HepG2 (cell line): ENCODE data around the gene FBF1. TPM values are rescaled to one million over a fixed set of nuclear protein-coding genes. Genes with fewer than 3 reads are reported as not detected.

Source experiments
- CBX5 ChIP-seq: sonication (generic); formaldehyde crosslinking; IDR thresholded peaks from 2 replicates; pipeline ENCODE4 v1.4.0; 2020; ENCODE audit warnings: missing genetic modification reagents, borderline replicate concordance
- CENPX ChIP-seq: sonication (generic); formaldehyde crosslinking; IDR thresholded peaks from 2 replicates; pipeline ENCODE4 v1.9.0; 2021; ENCODE audit warnings: mild to moderate bottlenecking, missing genetic modification reagents, moderate library complexity
- E2F2 ChIP-seq: sonication (generic); formaldehyde crosslinking; IDR thresholded peaks from 2 replicates; pipeline ENCODE4 v1.4.0; 2020; ENCODE audit warnings: missing genetic modification reagents, borderline replicate concordance
- HDAC1 ChIP-seq: sonication (generic); formaldehyde crosslinking; IDR thresholded peaks from 2 replicates; pipeline ENCODE4 v1.5.1; 2020; ENCODE audit warnings: mild to moderate bottlenecking, missing genetic modification reagents
- JUN ChIP-seq: sonication (generic); formaldehyde crosslinking; IDR thresholded peaks from 2 replicates; pipeline ENCODE4 v1.4.0; 2020; ENCODE audit warnings: mild to moderate bottlenecking, missing genetic modification reagents
- NR0B2 ChIP-seq: sonication (generic); formaldehyde crosslinking; IDR thresholded peaks from 2 replicates; pipeline ENCODE4 v1.4.0; 2020; ENCODE audit warnings: mild to moderate bottlenecking, missing genetic modification reagents
- PCBP1 ChIP-seq: fragments of 200-400 bp; formaldehyde crosslinking; IDR thresholded peaks from 2 replicates; pipeline ENCODE4 v1.6.1; 2017; ENCODE audit warnings: mild to moderate bottlenecking, low read depth, low read length, borderline replicate concordance
- POLR2G ChIP-seq: fragments of 200-400 bp; formaldehyde crosslinking; IDR thresholded peaks from 2 replicates; pipeline ENCODE4 v1.6.1; 2018; ENCODE audit warnings: mild to moderate bottlenecking, low read depth, low read length, moderate library complexity
- RARA ChIP-seq: IDR thresholded peaks from 2 replicates; pipeline ENCODE4 v1.6.1; 2016; ENCODE audit warnings: missing genetic modification reagents, missing compliant biosample characterization
- RERE ChIP-seq: IDR thresholded peaks from 2 replicates; pipeline ENCODE4 v1.6.1; 2016; ENCODE audit warnings: low read depth, missing genetic modification reagents, missing compliant biosample characterization
- SAP130 ChIP-seq: IDR thresholded peaks from 2 replicates; pipeline ENCODE4 v1.6.1; 2016; ENCODE audit warnings: low read depth
- SP1 ChIP-seq, 2 experiments: fragments of 450-650 bp in 1 of 2; sonication (generic) in 1 of 2; formaldehyde crosslinking in 1 of 2; IDR thresholded peaks; 2 replicates each; pipeline versions ENCODE4 v1.4.0 to v1.6.1; 2016 to 2020; ENCODE audit warnings: missing genetic modification reagents in 1 of 2
- SP140L ChIP-seq: sonication (generic); formaldehyde crosslinking; IDR thresholded peaks from 2 replicates; pipeline ENCODE4 v1.4.0; 2020; ENCODE audit warnings: missing genetic modification reagents, borderline replicate concordance
- ZBTB43 ChIP-seq: sonication (generic); formaldehyde crosslinking; conservative IDR thresholded peaks from 2 replicates; pipeline ENCODE4 v1.4.0; 2020; ENCODE audit warnings: missing genetic modification reagents
- ZBTB44 ChIP-seq: sonication (generic); formaldehyde crosslinking; IDR thresholded peaks from 2 replicates; pipeline ENCODE4 v1.4.0; 2020; ENCODE audit warnings: missing genetic modification reagents
- ZNF12 ChIP-seq: sonication (generic); formaldehyde crosslinking; IDR thresholded peaks from 2 replicates; pipeline ENCODE4 v1.5.0; 2020; ENCODE audit warnings: missing genetic modification reagents
- ZNF484 ChIP-seq: sonication (generic); formaldehyde crosslinking; IDR thresholded peaks from 2 replicates; pipeline ENCODE4 v1.5.1; 2020; ENCODE audit warnings: mild to moderate bottlenecking, low read depth, missing genetic modification reagents, borderline replicate concordance
- ZNF569 ChIP-seq: sonication (generic); formaldehyde crosslinking; IDR thresholded peaks from 2 replicates; pipeline ENCODE4 v1.5.0; 2020; ENCODE audit warnings: mild to moderate bottlenecking, missing genetic modification reagents, moderate library complexity, borderline replicate concordance
- ZNF672 ChIP-seq: sonication (generic); formaldehyde crosslinking; IDR thresholded peaks from 2 replicates; pipeline ENCODE4 v1.8.1; 2022; ENCODE audit warnings: missing genetic modification reagents
- polyA plus RNA-seq, 8 experiments: library from polyadenylated mRNA; depleted of rRNA in 3 of 8; stranded (reverse) in 7 of 8; unstranded in 1 of 8; fragments of >200 nt; fragmentation: Illumina TruSeq in 4 of 8; extraction: Trizol in 4 of 8; gene quantifications; 2 replicates each; pipeline versions ENCODE4 v1.2.1 to v1.2.3, GENCODE V29; 2011 to 2016; ENCODE audit warnings: low read depth in 4 of 8, missing spikeins in 1 of 8, mixed read lengths in 1 of 8; ENCODE audit not compliant: insufficient read depth in 1 of 8
- total RNA-seq, 5 experiments: library from RNA; depleted of rRNA; stranded (reverse); fragments of >200 nt; fragmentation: Illumina TruSeq; extraction: Trizol; gene quantifications; 2 replicates each; pipeline ENCODE4 v1.2.3, GENCODE V29; 2016; ENCODE audit warnings: low read depth in 1 of 5

Gene FBF1
- total and polyA plus RNA-seq, 2 of the 13 experiments (the other 11 are each of a cell fraction or from before 2014, with no cell fraction given), result 2.4 to 8.1 TPM

- peak; percentile 39; the same call in 1 of the 2 replicates for TF ChIP-seq RERE (CRISPR knock-in tag)
- no peak for TF ChIP-seq PCBP1
- TF ChIP-seq POLR2G, result peak; percentile 98
- TF ChIP-seq ZNF672 (CRISPR knock-in tag), result no peak
- TF ChIP-seq ZNF484 (CRISPR knock-in tag), result 0 out of 2 replicates have a peak, but pooled peaks have one; percentile 53
- TF ChIP-seq CENPX, result no peak
- no peak for TF ChIP-seq ZNF12 (CRISPR knock-in tag)
- peak; percentile 60; the same call in 1 of the 2 replicates for TF ChIP-seq SP140L (CRISPR knock-in tag)
- TF ChIP-seq E2F2 (CRISPR knock-in tag), result peak; percentile 90
- peak; percentile 99 for TF ChIP-seq SAP130 (CRISPR knock-in tag)
- TF ChIP-seq JUN (CRISPR knock-in tag), result peak; percentile 79
- 0 out of 2 replicates have a peak, but pooled peaks have one; percentile 43 for TF ChIP-seq ZBTB43 (CRISPR knock-in tag)
- peak; percentile 55 for TF ChIP-seq ZBTB44 (CRISPR knock-in tag)
- TF ChIP-seq CBX5 (CRISPR knock-in tag), result peak; percentile 74; the same call in 1 of the 2 replicates
- peak; percentile 71; the same call in 1 of the 2 replicates for TF ChIP-seq ZNF569 (CRISPR knock-in tag)
- peak; percentile 45 for TF ChIP-seq RARA (CRISPR knock-in tag)
- peak; percentile 98 for TF ChIP-seq NR0B2 (CRISPR knock-in tag)
- TF ChIP-seq SP1 (IDR thresholded peaks at IDR 0.05), result no peak
- peak; percentile 58 for TF ChIP-seq SP1 (CRISPR knock-in tag; IDR thresholded peaks at IDR 0.05)
- peak; percentile 96 for TF ChIP-seq HDAC1
These were observed at the start of gene FBF1 (continued) for GRCh38 chr17:75940727-75941441.
